Ishikawa (cell line): ENCODE results near the gene COX4I1.

ENCODE experiments used
- CEBPB ChIP-seq: IDR thresholded peaks from 2 replicates; pipeline ENCODE4 v1.6.1; 2012
- CREB1 ChIP-seq: IDR thresholded peaks from 2 replicates; pipeline ENCODE4 v1.6.1; 2012; ENCODE audit warnings: low read depth
- EP300 ChIP-seq: IDR thresholded peaks from 2 replicates; pipeline ENCODE4 v1.6.1; 2012; ENCODE audit warnings: borderline replicate concordance
- FOXM1 ChIP-seq: IDR thresholded peaks from 2 replicates; pipeline ENCODE4 v1.6.1; 2012; ENCODE audit warnings: low read depth, borderline replicate concordance
- RAD21 ChIP-seq: IDR thresholded peaks from 2 replicates; pipeline ENCODE4 v1.6.1; 2012; ENCODE audit warnings: low read depth
- REST ChIP-seq: IDR thresholded peaks from 2 replicates; pipeline ENCODE4 v1.6.1; 2012; ENCODE audit warnings: low read depth, mild to moderate bottlenecking
- TAF1 ChIP-seq: IDR thresholded peaks from 2 replicates; pipeline ENCODE4 v1.6.1; 2012; ENCODE audit warnings: low read depth, mild to moderate bottlenecking
- TCF12 ChIP-seq: IDR thresholded peaks from 2 replicates; pipeline ENCODE4 v1.6.1; 2012; ENCODE audit warnings: low read depth
- TEAD4 ChIP-seq: IDR thresholded peaks from 2 replicates; pipeline ENCODE4 v1.6.1; 2012
- YY1 ChIP-seq: IDR thresholded peaks from 2 replicates; pipeline ENCODE4 v1.6.1; 2012; ENCODE audit warnings: low read depth
- ZBTB7A ChIP-seq: IDR thresholded peaks from 2 replicates; pipeline ENCODE4 v1.6.1; 2012; ENCODE audit warnings: low read depth
- TF ChIP-seq, protein P1 (sequence below): IDR thresholded peaks from 2 replicates; pipeline ENCODE4 v1.6.1; 2012
- TF ChIP-seq, protein P2 (sequence below): IDR thresholded peaks from 2 replicates; pipeline ENCODE4 v1.6.1; 2012

DNA sequence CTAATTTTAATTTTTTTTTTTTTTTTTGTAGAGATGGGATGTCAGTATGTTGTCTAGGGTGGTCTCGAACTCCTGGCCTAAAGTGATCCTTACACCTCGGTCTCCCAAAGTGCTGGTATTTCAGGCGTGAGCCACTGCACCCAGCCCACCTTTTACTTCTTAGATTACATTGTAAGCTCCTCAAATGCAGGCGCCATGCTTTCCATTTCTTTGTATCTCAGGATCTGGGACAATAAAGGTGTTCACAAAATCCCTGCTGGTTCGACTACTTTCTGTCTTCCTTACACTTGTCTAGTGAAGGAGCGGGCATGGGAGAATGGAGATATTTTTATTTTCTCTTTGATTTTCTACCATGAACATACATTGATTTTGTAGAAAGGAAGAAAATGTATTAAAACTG is 25.4 kb upstream of the COX4I1 start:
- TF ChIP-seq FOXM1 (no peak), RAD21 (no peak), CREB1 (no peak), TAF1 (no peak), TCF12 (no peak), ZBTB7A (no peak), TEAD4 (no peak), YY1 (no peak), EP300 (no peak), REST (no peak), CEBPB (no peak)
- TF ChIP-seq, protein P1, sequence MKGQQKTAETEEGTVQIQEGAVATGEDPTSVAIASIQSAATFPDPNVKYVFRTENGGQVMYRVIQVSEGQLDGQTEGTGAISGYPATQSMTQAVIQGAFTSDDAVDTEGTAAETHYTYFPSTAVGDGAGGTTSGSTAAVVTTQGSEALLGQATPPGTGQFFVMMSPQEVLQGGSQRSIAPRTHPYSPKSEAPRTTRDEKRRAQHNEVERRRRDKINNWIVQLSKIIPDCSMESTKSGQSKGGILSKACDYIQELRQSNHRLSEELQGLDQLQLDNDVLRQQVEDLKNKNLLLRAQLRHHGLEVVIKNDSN: no peak
- TF ChIP-seq, protein P2, sequence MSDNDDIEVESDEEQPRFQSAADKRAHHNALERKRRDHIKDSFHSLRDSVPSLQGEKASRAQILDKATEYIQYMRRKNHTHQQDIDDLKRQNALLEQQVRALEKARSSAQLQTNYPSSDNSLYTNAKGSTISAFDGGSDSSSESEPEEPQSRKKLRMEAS: no peak
